Astrocyte (in vitro differentiated cells and primary cell): ENCODE measurements around the gene FEZ2.

Experiments used
- CTCF ChIP-seq: IDR thresholded peaks from 2 replicates; pipeline ENCODE4 v1.5.1; 2011; ENCODE audit warnings: low read depth, mild to moderate bottlenecking, inconsistent platforms, low read length, moderate library complexity; ENCODE audit not compliant: insufficient read depth
- EZH2 ChIP-seq: IDR thresholded peaks from 2 replicates; pipeline ENCODE4 v1.6.1; 2012; ENCODE audit warnings: mild to moderate bottlenecking, low read length, inconsistent platforms; ENCODE audit not compliant: insufficient read depth

GRCh38 chr2:36562240-36562639 is 35.7 kb downstream of the FEZ2 start:
- TF ChIP-seq CTCF (no peak), EZH2 (no peak)
